Loucy (cell line): ENCODE measurements around the gene S100A3.

Experiments
- H2AFZ ChIP-seq: fragments of 200-600 bp; sonication (generic); 2 replicates; pipeline ENCODE4 v1.6.0; 2016; ENCODE audit warnings: antibody characterized with exemption, mild to moderate bottlenecking, low read length, moderate library complexity
- H3F3A ChIP-seq: fragments of 200-600 bp; 2 replicates; pipeline ENCODE4 v1.6.0; 2016; ENCODE audit warnings: antibody characterized with exemption, low read depth, mild to moderate bottlenecking
- H3K27me3 ChIP-seq: fragments of 200-600 bp; sonication (generic); 2 replicates; pipeline ENCODE4 v1.6.1; 2014; ENCODE audit warnings: low read length, mild to moderate bottlenecking; ENCODE audit not compliant: insufficient read depth, poor library complexity, severe bottlenecking
- H3K36me3 ChIP-seq: fragments of 200-600 bp; sonication (generic); 2 replicates; pipeline ENCODE4 v1.6.1; 2016; ENCODE audit warnings: low read length; ENCODE audit not compliant: insufficient read depth
- H3K4me1 ChIP-seq: fragments of 200-600 bp; sonication (generic); 2 replicates; pipeline ENCODE4 v1.5.1; 2014; ENCODE audit warnings: low read length, mild to moderate bottlenecking; ENCODE audit not compliant: insufficient read depth, poor library complexity, severe bottlenecking
- H3K4me2 ChIP-seq: fragments of 200-600 bp; sonication (generic); 2 replicates; pipeline ENCODE4 v1.6.0; 2014; ENCODE audit warnings: antibody characterized with exemption, low read length, low read depth, mild to moderate bottlenecking; ENCODE audit not compliant: poor library complexity, severe bottlenecking
- H3K4me3 ChIP-seq: fragments of 200-600 bp; sonication (generic); 2 replicates; pipeline ENCODE4 v1.5.1; 2014; ENCODE audit warnings: low read length, mild to moderate bottlenecking, mixed read lengths; ENCODE audit not compliant: poor library complexity, severe bottlenecking
- H3K79me2 ChIP-seq: fragments of 200-600 bp; sonication (generic); 2 replicates; pipeline ENCODE4 v1.6.1; 2014; ENCODE audit warnings: low read length; ENCODE audit not compliant: insufficient read depth
- H3K9ac ChIP-seq: fragments of 200-600 bp; sonication (generic); 2 replicates; pipeline ENCODE4 v1.6.0; 2014; ENCODE audit warnings: mild to moderate bottlenecking, low read depth, low read length, moderate library complexity; ENCODE audit not compliant: poor library complexity, severe bottlenecking
- H3K9me2 ChIP-seq: fragments of 200-600 bp; sonication (generic); replicated peaks from 2 replicates; pipeline ENCODE4 v1.6.1; 2016; ENCODE audit warnings: low read depth, low read length, mixed read lengths
- H3K9me3 ChIP-seq: fragments of 200-600 bp; sonication (generic); 2 replicates; pipeline ENCODE4 v1.6.1; 2014; ENCODE audit warnings: mild to moderate bottlenecking, antibody characterized with exemption, low read length, low read depth; ENCODE audit not compliant: insufficient read depth
- H4K20me1 ChIP-seq: fragments of 200-600 bp; sonication (generic); 2 replicates; pipeline ENCODE4 v1.6.0; 2014; ENCODE audit warnings: antibody characterized with exemption, low read length, mild to moderate bottlenecking; ENCODE audit not compliant: insufficient read depth, poor library complexity, severe bottlenecking
- CTCF ChIP-seq: fragments of 200-600 bp; sonication (generic); conservative IDR thresholded peaks from 2 replicates; pipeline ENCODE4 v1.5.1; 2014; ENCODE audit warnings: mild to moderate bottlenecking, antibody characterized with exemption, low read length
- EZH2phosphoT487 ChIP-seq: fragments of 200-600 bp; IDR thresholded peaks from 2 replicates; pipeline ENCODE4 v1.6.1; 2018; ENCODE audit warnings: antibody characterized with exemption, mild to moderate bottlenecking, moderate library complexity, borderline replicate concordance

Gene S100A3

GRCh38 chr1:153509036-153509435 is 40.0 kb downstream of the S100A3 start:
- no peaks in the 10 kb centered on the region for H3K9me2 ChIP-seq
- no peaks in the 10 kb centered on the region for H3K36me3 ChIP-seq
- H4K20me1 ChIP-seq: no peaks in the 10 kb centered on the region
- no peaks in the 10 kb centered on the region for H3K79me2 ChIP-seq
- H3F3A ChIP-seq: no peaks in the 10 kb centered on the region
- no peak overlapping the region for H3K9ac ChIP-seq
- no peaks in the 10 kb centered on the region for H3K27me3 ChIP-seq
- H3K4me1 ChIP-seq: peaks cover 12% of the 10 kb centered on the region
- H2AFZ ChIP-seq: no peak overlapping the region
- TF ChIP-seq CTCF (no peak), EZH2phosphoT487 (no peak)
- H3K9me3 ChIP-seq: no peaks in the 10 kb centered on the region
- H3K4me2 ChIP-seq: no peak overlapping the region
- no peak overlapping the region for H3K4me3 ChIP-seq

GRCh38 chr1:153507926-153508583 is 41.0 kb downstream of the S100A3 start:
- Histone ChIP-seq H4K20me1 (no peaks in the 10 kb centered on the region), H3K9me3 (no peaks in the 10 kb centered on the region), H3K4me1 (peaks cover 10% of the 10 kb centered on the region), H3K36me3 (no peaks in the 10 kb centered on the region), H3K9ac (no peak overlapping the region), H3K9me2 (no peaks in the 10 kb centered on the region), H3K4me3 (no peak overlapping the region), H3F3A (no peaks in the 10 kb centered on the region), H3K4me2 (no peak overlapping the region), H3K27me3 (no peaks in the 10 kb centered on the region), H3K79me2 (no peaks in the 10 kb centered on the region), H2AFZ (no peak overlapping the region)
- TF ChIP-seq EZH2phosphoT487: no peak
- no peak for TF ChIP-seq CTCF

- no peak overlapping the region for H3K9ac ChIP-seq
- H4K20me1 ChIP-seq: no peaks in the 10 kb centered on the region
- H3K4me3 ChIP-seq: no peak overlapping the region
- H3K9me2 ChIP-seq: no peaks in the 10 kb centered on the region
- H3F3A ChIP-seq: no peaks in the 10 kb centered on the region
- H3K4me2 ChIP-seq: no peak overlapping the region
- peaks cover 4% of the 10 kb centered on the region for H3K4me1 ChIP-seq
- no peaks in the 10 kb centered on the region for H3K79me2 ChIP-seq
- no peaks in the 10 kb centered on the region for H3K36me3 ChIP-seq
- TF ChIP-seq CTCF: no peak
- TF ChIP-seq EZH2phosphoT487: no peak
- H2AFZ ChIP-seq: no peak overlapping the region
- H3K9me3 ChIP-seq: no peaks in the 10 kb centered on the region
- H3K27me3 ChIP-seq: no peaks in the 10 kb centered on the region
Observed at GRCh38 chr1:153506831-153507413, 42.1 kb downstream of the S100A3 start.
